22Rv1 (cell line): ENCODE data around the gene CDC23.

Experiments
- CTCF ChIP-seq: fragments of 450-650 bp; IDR thresholded peaks from 2 replicates; pipeline ENCODE4 v1.5.1; 2017; ENCODE audit warnings: mild to moderate bottlenecking
- ZFX ChIP-seq: fragments of 450-650 bp; IDR thresholded peaks from 2 replicates; pipeline ENCODE4 v1.6.1; 2017; ENCODE audit warnings: antibody characterized with exemption, borderline replicate concordance

GRCh38 chr5:138243794-138244193, 30.7 kb upstream of the CDC23 start:
- TF ChIP-seq CTCF, result no peak
- no peak for TF ChIP-seq ZFX
